ENCODE measurements around the gene CAB39L. TPM values are rescaled to one million over a fixed set of nuclear protein-coding genes. Genes with fewer than 3 reads are reported as not detected.
"Not testable (repeated sequence)": the region's sequence is repeated elsewhere in the genome, so short reads cannot be mapped to it uniquely, and the experiment has no call there.

The CAB39L gene
- total RNA-seq, 1 experiment from 2014 or later: 6.2 TPM

DNA sequence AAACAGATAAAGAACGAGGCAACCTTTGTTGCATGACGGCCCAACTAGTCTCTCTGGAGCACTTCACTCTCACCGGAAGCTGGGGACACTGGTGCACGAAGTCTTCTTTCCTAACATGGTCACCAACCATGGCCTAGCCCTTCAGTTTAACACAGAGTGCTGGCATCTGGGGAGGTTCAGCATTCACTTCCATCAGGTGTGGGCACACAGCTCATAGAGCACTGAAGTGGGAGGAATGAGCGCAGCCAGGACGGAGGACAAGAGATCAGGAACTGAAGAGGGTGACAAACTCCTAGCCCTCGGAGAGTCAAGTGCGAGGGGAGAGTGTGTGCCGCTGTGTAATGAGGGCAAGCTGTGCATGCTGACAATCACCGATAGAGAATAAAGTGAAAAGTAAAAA, 103.7 kb downstream of the CAB39L start:
- ChIA-PET POLR2A (no interaction called here), CTCF (no interaction called here)
- TF ChIP-seq, protein P1, sequence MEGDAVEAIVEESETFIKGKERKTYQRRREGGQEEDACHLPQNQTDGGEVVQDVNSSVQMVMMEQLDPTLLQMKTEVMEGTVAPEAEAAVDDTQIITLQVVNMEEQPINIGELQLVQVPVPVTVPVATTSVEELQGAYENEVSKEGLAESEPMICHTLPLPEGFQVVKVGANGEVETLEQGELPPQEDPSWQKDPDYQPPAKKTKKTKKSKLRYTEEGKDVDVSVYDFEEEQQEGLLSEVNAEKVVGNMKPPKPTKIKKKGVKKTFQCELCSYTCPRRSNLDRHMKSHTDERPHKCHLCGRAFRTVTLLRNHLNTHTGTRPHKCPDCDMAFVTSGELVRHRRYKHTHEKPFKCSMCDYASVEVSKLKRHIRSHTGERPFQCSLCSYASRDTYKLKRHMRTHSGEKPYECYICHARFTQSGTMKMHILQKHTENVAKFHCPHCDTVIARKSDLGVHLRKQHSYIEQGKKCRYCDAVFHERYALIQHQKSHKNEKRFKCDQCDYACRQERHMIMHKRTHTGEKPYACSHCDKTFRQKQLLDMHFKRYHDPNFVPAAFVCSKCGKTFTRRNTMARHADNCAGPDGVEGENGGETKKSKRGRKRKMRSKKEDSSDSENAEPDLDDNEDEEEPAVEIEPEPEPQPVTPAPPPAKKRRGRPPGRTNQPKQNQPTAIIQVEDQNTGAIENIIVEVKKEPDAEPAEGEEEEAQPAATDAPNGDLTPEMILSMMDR (IDR thresholded peaks at IDR 0.05; ENCODE audit: unreplicated experiment): no peak
- no peak overlapping the region for H3K27ac Mint-ChIP-seq (ENCODE audit: low read depth, unreplicated experiment)
- no TSS peak for BruUV-seq (replicated peaks)
- H3K4me3 Mint-ChIP-seq (ENCODE audit: unreplicated experiment): no peak overlapping the region
- DNase-seq (ENCODE audit: unreplicated experiment): no peak
- intact Hi-C loops (cut with micrococcal nuclease): no loop called here
- no peaks in the 10 kb centered on the region for H3K27me3 Mint-ChIP-seq (ENCODE audit: insufficient read depth, unreplicated experiment)
- H3K36me3 Mint-ChIP-seq (ENCODE audit: insufficient read depth, unreplicated experiment): no peaks in the 10 kb centered on the region
- H3K9me3 Mint-ChIP-seq (ENCODE audit: unreplicated experiment): no peaks in the 10 kb centered on the region
- peaks cover 7% of the 10 kb centered on the region for H3K4me1 Mint-ChIP-seq (ENCODE audit: insufficient read depth, unreplicated experiment)

- Mint-ChIP-seq H3K27me3 (ENCODE audit: insufficient read depth, unreplicated experiment) (no peaks in the 10 kb centered on the region), H3K4me1 (ENCODE audit: insufficient read depth, unreplicated experiment) (no peaks in the 10 kb centered on the region), H3K4me3 (ENCODE audit: unreplicated experiment) (no peak overlapping the region), H3K36me3 (ENCODE audit: insufficient read depth, unreplicated experiment) (no peaks in the 10 kb centered on the region), H3K27ac (ENCODE audit: low read depth, unreplicated experiment) (no peak overlapping the region), H3K9me3 (ENCODE audit: unreplicated experiment) (no peaks in the 10 kb centered on the region)
- CTCF ChIA-PET: interaction anchor here (0.6 kb wide), 1 partner anchor 106 kb away, joined by 3 read pairs; no protein-coding TSS in a partner anchor
- intact Hi-C loops (cut with micrococcal nuclease): no loop called here
- no peak for DNase-seq (ENCODE audit: unreplicated experiment)
- no TSS peak for BruUV-seq (replicated peaks)
- TF ChIP-seq, protein P1 (IDR thresholded peaks at IDR 0.05; ENCODE audit: unreplicated experiment): no peak
- POLR2A ChIA-PET: interaction anchor here (0.8 kb wide), 1 partner anchor 1968 kb away, joined by 4 read pairs; no protein-coding TSS in a partner anchor
These were observed 107.2 kb downstream of the CAB39L start for GRCh38 chr13:49336655-49337054.

- ChIA-PET CTCF (interaction anchor here (0.6 kb wide), 1 partner anchor 14 kb away, joined by 3 read pairs; no protein-coding TSS in a partner anchor), POLR2A (interaction anchor here (1.0 kb wide), 1 partner anchor 197 kb away, joined by 4 read pairs; no protein-coding TSS in a partner anchor)
- no peak for DNase-seq (ENCODE audit: unreplicated experiment)
- Mint-ChIP-seq H3K4me1 (ENCODE audit: insufficient read depth, unreplicated experiment) (no peaks in the 10 kb centered on the region), H3K36me3 (ENCODE audit: insufficient read depth, unreplicated experiment) (no peaks in the 10 kb centered on the region), H3K4me3 (ENCODE audit: unreplicated experiment) (no peak overlapping the region), H3K9me3 (ENCODE audit: unreplicated experiment) (no peaks in the 10 kb centered on the region), H3K27ac (ENCODE audit: low read depth, unreplicated experiment) (no peak overlapping the region), H3K27me3 (ENCODE audit: insufficient read depth, unreplicated experiment) (no peaks in the 10 kb centered on the region)
- TF ChIP-seq, protein P1 (IDR thresholded peaks at IDR 0.05; ENCODE audit: unreplicated experiment): no peak
- no TSS peak for BruUV-seq (replicated peaks)
- intact Hi-C loops (cut with micrococcal nuclease): no loop called here
These were observed 113.4 kb downstream of the CAB39L start for GRCh38 chr13:49330546-49330864.

DNA sequence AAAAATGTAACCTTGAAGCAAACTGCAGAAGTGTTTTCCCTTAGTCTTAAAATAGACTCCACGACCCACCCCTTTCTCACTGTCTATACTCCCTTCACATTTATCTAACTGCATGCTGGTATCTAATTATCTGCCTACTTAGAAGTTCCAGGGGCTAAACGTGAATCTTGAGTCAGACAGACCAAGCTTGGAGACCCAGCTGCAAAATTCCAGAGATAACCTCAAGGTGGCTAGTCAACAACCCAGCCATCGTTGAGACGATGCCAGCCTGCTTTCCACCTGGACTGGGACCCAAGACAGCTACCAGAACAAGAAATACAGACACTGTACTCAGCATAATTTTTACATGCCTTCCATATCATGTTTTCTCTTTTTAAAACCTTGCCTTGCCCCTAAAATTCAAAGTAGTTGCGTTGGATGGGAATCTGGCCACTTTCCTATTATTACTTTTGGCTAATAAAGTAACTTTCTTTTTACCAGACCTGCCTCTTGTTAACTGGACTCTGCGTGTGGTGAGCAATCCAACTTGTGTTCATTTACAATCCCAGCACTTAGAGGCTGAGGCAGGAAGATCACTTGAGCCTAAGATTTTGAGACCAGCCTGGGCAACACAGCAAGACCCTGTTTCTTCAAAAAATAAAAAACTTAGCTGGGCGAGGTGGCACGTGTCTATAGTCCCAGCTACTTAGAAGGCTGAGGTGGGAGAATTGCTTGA, 113.9 kb downstream of the CAB39L start:
- no peak overlapping the region for H3K4me3 Mint-ChIP-seq (ENCODE audit: unreplicated experiment)
- TF ChIP-seq, protein P1 (IDR thresholded peaks at IDR 0.05; ENCODE audit: unreplicated experiment): no peak
- POLR2A ChIA-PET: no interaction called here
- no peak for DNase-seq (ENCODE audit: unreplicated experiment)
- no peaks in the 10 kb centered on the region for H3K27me3 Mint-ChIP-seq (ENCODE audit: insufficient read depth, unreplicated experiment)
- no peaks in the 10 kb centered on the region for H3K9me3 Mint-ChIP-seq (ENCODE audit: unreplicated experiment)
- no peaks in the 10 kb centered on the region for H3K4me1 Mint-ChIP-seq (ENCODE audit: insufficient read depth, unreplicated experiment)
- intact Hi-C loops (cut with micrococcal nuclease): no loop called here
- CTCF ChIA-PET: interaction anchor here (0.5 to 0.6 kb wide), 2 partner anchors 57 to 240 kb away, joined by 3 read pairs; no protein-coding TSS in a partner anchor
- no peaks in the 10 kb centered on the region for H3K36me3 Mint-ChIP-seq (ENCODE audit: insufficient read depth, unreplicated experiment)
- BruUV-seq (replicated peaks): no TSS peak
- H3K27ac Mint-ChIP-seq (ENCODE audit: low read depth, unreplicated experiment): no peak overlapping the region

- H3K27me3 Mint-ChIP-seq (ENCODE audit: insufficient read depth, unreplicated experiment); intact Hi-C loops (cut with micrococcal nuclease); BruUV-seq (replicated peaks); H3K9me3 Mint-ChIP-seq (ENCODE audit: unreplicated experiment); DNase-seq (ENCODE audit: unreplicated experiment); H3K4me3 Mint-ChIP-seq (ENCODE audit: unreplicated experiment); H3K36me3 Mint-ChIP-seq (ENCODE audit: insufficient read depth, unreplicated experiment); H3K27ac Mint-ChIP-seq (ENCODE audit: low read depth, unreplicated experiment); H3K4me1 Mint-ChIP-seq (ENCODE audit: insufficient read depth, unreplicated experiment): not testable (repeated sequence)
- ChIA-PET CTCF (interaction anchor here (0.7 kb wide), 1 partner anchor 14 kb away, joined by 3 read pairs; no protein-coding TSS in a partner anchor), POLR2A (interaction anchor here (0.6 kb wide), 1 partner anchor 118 kb away, joined by 4 read pairs; no protein-coding TSS in a partner anchor)
These were observed 116.7 kb downstream of the CAB39L start for GRCh38 chr13:49327145-49327544.
